KMS-11 (cell line): Measurements from ENCODE around the gene TENM4.

ENCODE experiments used
- H2AFZ ChIP-seq: fragments of 200-600 bp; sonication (generic); 2 replicates; pipeline ENCODE4 v1.6.1; 2016; ENCODE audit warnings: antibody characterized with exemption, mixed run types, low read depth
- H3K27ac ChIP-seq: fragments of 200-600 bp; sonication (generic); 2 replicates; pipeline ENCODE4 v1.6.1; 2016; ENCODE audit warnings: mild to moderate bottlenecking, mixed run types
- H3K27me3 ChIP-seq: fragments of 200-600 bp; sonication (generic); 2 replicates; pipeline ENCODE4 v1.6.1; 2017; ENCODE audit warnings: mild to moderate bottlenecking, low read depth, mixed run types, moderate library complexity; ENCODE audit not compliant: insufficient read depth
- H3K36me3 ChIP-seq: fragments of 200-600 bp; sonication (generic); 2 replicates; pipeline ENCODE4 v1.6.1; 2017; ENCODE audit warnings: mild to moderate bottlenecking, mixed run types; ENCODE audit not compliant: insufficient read depth
- H3K4me1 ChIP-seq: fragments of 200-600 bp; sonication (generic); 2 replicates; pipeline ENCODE4 v1.6.1; 2016; ENCODE audit warnings: mild to moderate bottlenecking, low read depth, mixed run types; ENCODE audit not compliant: poor library complexity, severe bottlenecking
- H3K4me2 ChIP-seq: fragments of 200-600 bp; sonication (generic); 2 replicates; pipeline ENCODE4 v1.7.0; 2016; ENCODE audit warnings: mild to moderate bottlenecking, mixed run types
- H3K4me3 ChIP-seq: fragments of 200-600 bp; sonication (generic); IDR thresholded peaks from 2 replicates; pipeline ENCODE4 v1.6.1; 2017; ENCODE audit warnings: low read depth, low read length, mixed read lengths; ENCODE audit not compliant: insufficient read depth
- H3K79me2 ChIP-seq: fragments of 200-600 bp; sonication (generic); 2 replicates; pipeline ENCODE4 v1.6.1; 2016; ENCODE audit warnings: low read depth, mixed run types; ENCODE audit not compliant: insufficient read depth
- H3K9ac ChIP-seq: fragments of 200-600 bp; sonication (generic); 2 replicates; pipeline ENCODE4 v1.6.1; 2016; ENCODE audit warnings: mild to moderate bottlenecking, mixed run types
- H4K20me1 ChIP-seq: fragments of 200-600 bp; sonication (generic); 2 replicates; pipeline ENCODE4 v1.6.1; 2016; ENCODE audit warnings: mild to moderate bottlenecking, mixed run types; ENCODE audit not compliant: insufficient read depth
- TF ChIP-seq, protein P1 (sequence below): fragments of 200-600 bp; sonication (generic); conservative IDR thresholded peaks from 2 replicates; pipeline ENCODE4 v1.6.1; 2017; ENCODE audit warnings: low read depth, mild to moderate bottlenecking, antibody characterized with exemption, low read length, moderate library complexity, mixed read lengths

The TENM4 gene

DNA sequence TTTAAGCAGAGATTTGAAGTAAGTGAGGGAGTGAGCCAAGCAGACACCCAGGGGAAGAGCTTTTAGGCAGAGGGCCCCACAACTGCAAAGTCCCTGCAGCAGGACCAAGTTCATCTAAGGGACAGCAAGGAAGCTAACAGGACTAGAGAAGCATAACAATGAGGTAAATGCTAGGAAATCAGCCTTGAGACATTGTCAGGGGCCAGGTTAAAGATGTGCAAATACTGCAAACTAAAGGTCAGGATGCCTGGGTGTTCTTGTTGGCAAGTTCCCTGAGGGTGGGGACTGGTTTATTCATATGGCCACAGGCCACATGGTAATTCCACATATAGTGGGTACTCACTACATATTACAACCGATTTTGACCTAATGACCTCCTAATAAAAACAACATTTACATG, 467.0 kb downstream of the TENM4 start:
- H2AFZ ChIP-seq, result no peak overlapping the region
- H3K4me3 ChIP-seq, result no peak overlapping the region
- H3K27me3 ChIP-seq, result no peaks in the 10 kb centered on the region
- H3K4me2 ChIP-seq, result no peak overlapping the region
- H4K20me1 ChIP-seq, result no peaks in the 10 kb centered on the region
- H3K9ac ChIP-seq, result no peak overlapping the region
- TF ChIP-seq, protein P1, sequence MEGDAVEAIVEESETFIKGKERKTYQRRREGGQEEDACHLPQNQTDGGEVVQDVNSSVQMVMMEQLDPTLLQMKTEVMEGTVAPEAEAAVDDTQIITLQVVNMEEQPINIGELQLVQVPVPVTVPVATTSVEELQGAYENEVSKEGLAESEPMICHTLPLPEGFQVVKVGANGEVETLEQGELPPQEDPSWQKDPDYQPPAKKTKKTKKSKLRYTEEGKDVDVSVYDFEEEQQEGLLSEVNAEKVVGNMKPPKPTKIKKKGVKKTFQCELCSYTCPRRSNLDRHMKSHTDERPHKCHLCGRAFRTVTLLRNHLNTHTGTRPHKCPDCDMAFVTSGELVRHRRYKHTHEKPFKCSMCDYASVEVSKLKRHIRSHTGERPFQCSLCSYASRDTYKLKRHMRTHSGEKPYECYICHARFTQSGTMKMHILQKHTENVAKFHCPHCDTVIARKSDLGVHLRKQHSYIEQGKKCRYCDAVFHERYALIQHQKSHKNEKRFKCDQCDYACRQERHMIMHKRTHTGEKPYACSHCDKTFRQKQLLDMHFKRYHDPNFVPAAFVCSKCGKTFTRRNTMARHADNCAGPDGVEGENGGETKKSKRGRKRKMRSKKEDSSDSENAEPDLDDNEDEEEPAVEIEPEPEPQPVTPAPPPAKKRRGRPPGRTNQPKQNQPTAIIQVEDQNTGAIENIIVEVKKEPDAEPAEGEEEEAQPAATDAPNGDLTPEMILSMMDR, result no peak
- H3K36me3 ChIP-seq, result no peaks in the 10 kb centered on the region
- no peaks in the 10 kb centered on the region for H3K4me1 ChIP-seq
- H3K79me2 ChIP-seq, result no peaks in the 10 kb centered on the region
- H3K27ac ChIP-seq, result no peak overlapping the region

DNA sequence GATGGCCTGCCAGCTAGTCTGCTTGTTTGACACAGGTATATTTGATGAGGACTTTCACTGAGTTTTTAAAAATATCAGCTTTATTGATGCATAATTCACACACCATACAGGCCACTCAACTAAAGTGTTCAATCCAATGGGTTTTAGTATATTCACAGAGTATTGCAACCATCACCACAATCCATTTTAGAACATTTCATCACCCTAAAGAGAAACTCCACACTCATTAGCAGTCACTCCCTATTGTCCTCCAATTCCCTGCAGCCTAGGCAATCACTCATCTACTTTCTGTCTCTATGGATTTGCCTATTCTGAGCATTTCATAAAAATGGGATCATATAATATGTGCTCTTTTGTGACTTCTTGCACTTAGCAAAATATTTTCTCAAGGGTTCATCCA, 468.2 kb downstream of the TENM4 start:
- H4K20me1 ChIP-seq, result no peaks in the 10 kb centered on the region
- H3K27ac ChIP-seq, result no peak overlapping the region
- TF ChIP-seq, protein P1, result no peak
- H3K4me2 ChIP-seq, result no peak overlapping the region
- H3K27me3 ChIP-seq, result no peaks in the 10 kb centered on the region
- H3K36me3 ChIP-seq, result no peaks in the 10 kb centered on the region
- no peak overlapping the region for H2AFZ ChIP-seq
- no peaks in the 10 kb centered on the region for H3K79me2 ChIP-seq
- no peak overlapping the region for H3K9ac ChIP-seq
- no peaks in the 10 kb centered on the region for H3K4me1 ChIP-seq
- H3K4me3 ChIP-seq, result no peak overlapping the region

DNA sequence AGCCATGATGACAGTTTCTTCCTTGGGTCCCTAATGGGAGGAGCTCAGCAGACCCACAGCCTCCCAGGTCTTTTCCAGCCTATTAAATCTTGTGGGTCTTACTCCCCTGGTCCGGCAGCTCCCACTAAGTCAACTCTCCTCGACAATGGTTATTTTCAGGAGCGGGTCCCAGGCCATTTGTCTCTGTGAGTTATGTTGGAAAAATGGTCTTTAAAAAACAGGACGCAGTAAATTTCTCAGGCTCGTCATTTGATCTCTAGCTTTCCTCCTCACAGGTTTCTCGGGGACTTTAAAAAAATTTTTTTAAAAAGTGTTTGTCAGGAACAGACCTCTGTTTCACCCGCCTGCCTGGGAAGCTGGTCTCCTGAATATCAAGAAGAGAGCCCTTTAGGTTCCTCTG, 468.7 kb downstream of the TENM4 start:
- Histone ChIP-seq H2AFZ (no peak overlapping the region), H3K9ac (no peak overlapping the region), H3K27ac (no peak overlapping the region), H3K36me3 (no peaks in the 10 kb centered on the region), H3K27me3 (no peaks in the 10 kb centered on the region), H3K79me2 (no peaks in the 10 kb centered on the region), H3K4me3 (no peak overlapping the region), H3K4me1 (no peaks in the 10 kb centered on the region), H3K4me2 (no peak overlapping the region), H4K20me1 (no peaks in the 10 kb centered on the region)
- TF ChIP-seq, protein P1, result no peak

DNA sequence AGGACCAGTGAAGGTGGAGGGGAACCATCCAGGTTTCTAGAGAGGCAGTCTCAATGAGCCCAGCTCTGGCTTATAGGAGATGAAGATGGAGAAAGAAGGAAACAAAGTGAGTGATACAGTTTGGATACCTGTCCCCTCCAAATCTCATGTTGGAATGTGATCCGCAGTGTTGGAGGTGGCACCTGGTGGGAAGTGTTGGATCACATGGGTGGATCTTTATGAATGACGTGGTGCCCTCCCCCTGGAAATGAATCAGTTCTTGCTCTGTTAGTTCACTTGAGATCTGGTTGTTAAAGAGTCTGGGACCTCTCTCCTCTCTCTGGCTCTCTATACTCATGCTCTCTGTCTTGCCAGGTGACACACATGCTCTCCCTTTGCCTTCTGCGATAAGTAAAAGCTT, 473.0 kb downstream of the TENM4 start:
- no peak overlapping the region for H3K27ac ChIP-seq
- no peaks in the 10 kb centered on the region for H3K79me2 ChIP-seq
- H3K36me3 ChIP-seq, result no peaks in the 10 kb centered on the region
- H3K4me1 ChIP-seq, result no peaks in the 10 kb centered on the region
- TF ChIP-seq, protein P1, result no peak
- no peaks in the 10 kb centered on the region for H4K20me1 ChIP-seq
- H2AFZ ChIP-seq, result no peak overlapping the region
- H3K4me2 ChIP-seq, result no peak overlapping the region
- no peak overlapping the region for H3K4me3 ChIP-seq
- H3K9ac ChIP-seq, result no peak overlapping the region
- no peaks in the 10 kb centered on the region for H3K27me3 ChIP-seq

DNA sequence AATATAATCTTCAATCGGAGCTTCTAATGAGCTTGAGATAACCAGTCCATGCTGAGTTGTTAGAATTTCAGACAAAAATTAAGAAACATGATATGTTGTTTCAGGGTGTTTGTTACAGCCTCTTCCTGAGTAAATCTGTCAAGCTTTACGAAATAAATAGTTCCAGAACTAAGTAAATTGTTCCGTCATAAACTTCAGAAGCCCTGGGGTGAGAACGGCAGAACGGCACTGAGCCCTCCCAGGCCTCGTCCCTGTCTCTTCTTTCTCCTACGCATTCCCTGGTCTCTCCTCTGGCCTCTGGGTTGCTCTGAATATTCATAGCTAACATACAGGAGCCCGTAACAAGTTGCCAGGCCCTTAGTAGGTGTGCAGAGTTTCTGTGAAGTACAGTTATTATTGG, 475.4 kb downstream of the TENM4 start:
- Histone ChIP-seq H3K4me1 (no peaks in the 10 kb centered on the region), H3K36me3 (no peaks in the 10 kb centered on the region), H4K20me1 (no peaks in the 10 kb centered on the region), H3K27me3 (no peaks in the 10 kb centered on the region), H3K79me2 (no peaks in the 10 kb centered on the region), H3K4me2 (no peak overlapping the region), H3K9ac (no peak overlapping the region), H2AFZ (no peak overlapping the region), H3K4me3 (no peak overlapping the region), H3K27ac (no peak overlapping the region)
- TF ChIP-seq, protein P1, result no peak
